CD8-positive, alpha-beta memory T cell (primary cell): ENCODE results near the gene CEP170. TPM values are rescaled to one million over a fixed set of nuclear protein-coding genes. Genes with fewer than 3 reads are reported as not detected.

ENCODE experiments used
- CTCF ChIA-PET: fragments of 350-600 bp; sonication (Branson Sonifier 250); formaldehyde crosslinking; loops from one replicate; lab custom pipeline; 2021; ENCODE audit warnings: antibody characterized with exemption; lab: Charles Lee
- POLR2A ChIA-PET: fragments of 350-600 bp; sonication (Branson Sonifier 250); formaldehyde crosslinking; loops from one replicate; lab custom pipeline; 2021; ENCODE audit warnings: antibody characterized with exemption; lab: Charles Lee
- DNase-seq, 5 donors: peaks; one replicate each; pipeline versions ENCODE4 v3.0.0 to v3.0.0-alpha.2; 2020 to 2022; ENCODE audit warnings: mixed read lengths in 1 of 5
- H3K27ac ChIP-seq: one replicate; pipeline ENCODE4 v1.7.0; 2013; ENCODE audit warnings: low read depth, mild to moderate bottlenecking, low read length, moderate library complexity
- H3K27me3 ChIP-seq: 2 replicates; pipeline ENCODE4 v1.7.0; 2013; ENCODE audit warnings: low read length, mild to moderate bottlenecking; ENCODE audit not compliant: insufficient read depth, poor library complexity, severe bottlenecking
- H3K36me3 ChIP-seq: 2 replicates; pipeline ENCODE4 v1.7.0; 2013; ENCODE audit warnings: mild to moderate bottlenecking, low read length, moderate library complexity; ENCODE audit not compliant: insufficient read depth
- H3K4me1 ChIP-seq: 2 replicates; pipeline ENCODE4 v1.7.0; 2013; ENCODE audit warnings: mild to moderate bottlenecking, low read length, moderate library complexity; ENCODE audit not compliant: insufficient read depth
- H3K4me3 ChIP-seq: 2 replicates; pipeline ENCODE4 v1.7.0; 2013; ENCODE audit warnings: mild to moderate bottlenecking, low read length
- H3K9me3 ChIP-seq: 2 replicates; pipeline ENCODE4 v1.7.0; 2013; ENCODE audit warnings: mild to moderate bottlenecking, low read length
- H3K27ac Mint-ChIP-seq, 8 donors: one replicate each; pipeline ENCODE4 v1.8.0; 2020 to 2021; ENCODE audit warnings: mixed read lengths in 8 of 8, mild to moderate bottlenecking in 6 of 8, inconsistent platforms in 3 of 8, moderate library complexity in 3 of 8
- H3K27me3 Mint-ChIP-seq, 2 donors: one replicate each; pipeline ENCODE4 v1.8.0; 2020 to 2021; ENCODE audit warnings: mixed read lengths in 2 of 2, mild to moderate bottlenecking in 1 of 2, moderate library complexity in 1 of 2
- H3K36me3 Mint-ChIP-seq, 3 donors: one replicate each; pipeline ENCODE4 v1.8.0; 2020 to 2021; ENCODE audit warnings: mixed read lengths in 3 of 3, inconsistent platforms in 1 of 3, mild to moderate bottlenecking in 1 of 3
- H3K4me1 Mint-ChIP-seq, 3 donors: one replicate each; pipeline ENCODE4 v1.8.0; 2020 to 2021; ENCODE audit warnings: mixed read lengths in 3 of 3, inconsistent platforms in 1 of 3, mild to moderate bottlenecking in 1 of 3
- H3K4me3 Mint-ChIP-seq, 7 donors: one replicate each; pipeline ENCODE4 v1.8.0; 2020 to 2021; ENCODE audit warnings: mixed read lengths in 7 of 7, mild to moderate bottlenecking in 6 of 7, moderate library complexity in 4 of 7, inconsistent platforms in 2 of 7
- H3K9me3 Mint-ChIP-seq, 5 donors: one replicate each; pipeline ENCODE4 v1.8.0; 2020 to 2022; ENCODE audit warnings: mixed read lengths in 5 of 5, mild to moderate bottlenecking in 3 of 5, moderate library complexity in 2 of 5, inconsistent platforms in 1 of 5
- polyA plus RNA-seq: library from polyadenylated mRNA; unstranded; fragments of 300-500 nt; fragmentation: Illumina TruSeq; gene quantifications from one replicate; pipeline ENCODE4 v1.2.3, GENCODE V29; 2021
- total RNA-seq, 2 experiments: library from RNA; stranded (reverse); gene quantifications; one replicate each; pipeline ENCODE4 v1.2.3, GENCODE V29; 2021

Gene CEP170
- total and polyA plus RNA-seq, 3 experiments from 2014 or later = 7.4 to 36.5 (median 29.9) TPM

- POLR2A ChIA-PET = no interaction called here
- Mint-ChIP-seq H3K27me3 (no peaks in the 10 kb centered on the region), H3K4me1 (peaks cover 6 to 38% (median 29%) of the 10 kb centered on the region in 3 donors), H3K27ac (no peak overlapping the region), H3K36me3 (peaks cover 0 to 24% (median 6%) of the 10 kb centered on the region in 3 donors), H3K4me3 (no peak overlapping the region), H3K9me3 (no peaks in the 10 kb centered on the region)
- Histone ChIP-seq H3K27ac (peak overlapping the region; percentile 63), H3K27me3 (no peaks in the 10 kb centered on the region), H3K36me3 (no peaks in the 10 kb centered on the region), H3K4me3 (no peak overlapping the region), H3K9me3 (no peaks in the 10 kb centered on the region), H3K4me1 (no peaks in the 10 kb centered on the region)
- DNase-seq = no peak
- CTCF ChIA-PET = no interaction called here
Observed at GRCh38 chr1:243267471-243267880, 12.4 kb upstream of the CEP170 start.

- no peaks in the 10 kb centered on the region for H3K4me1 ChIP-seq
- CTCF ChIA-PET = no interaction called here
- H3K36me3 ChIP-seq = no peaks in the 10 kb centered on the region
- H3K4me1 Mint-ChIP-seq = peaks cover 8 to 38% (median 31%) of the 10 kb centered on the region in 3 donors
- POLR2A ChIA-PET = no interaction called here
- no peak for DNase-seq
- H3K27me3 Mint-ChIP-seq = no peaks in the 10 kb centered on the region
- no peak overlapping the region for H3K27ac Mint-ChIP-seq
- no peak overlapping the region for H3K27ac ChIP-seq
- H3K4me3 ChIP-seq = no peak overlapping the region
- H3K36me3 Mint-ChIP-seq = peaks cover 0 to 21% (median 6%) of the 10 kb centered on the region in 3 donors
- no peak overlapping the region for H3K4me3 Mint-ChIP-seq
- no peaks in the 10 kb centered on the region for H3K27me3 ChIP-seq
- no peaks in the 10 kb centered on the region for H3K9me3 ChIP-seq
- no peaks in the 10 kb centered on the region for H3K9me3 Mint-ChIP-seq
Observed at GRCh38 chr1:243266231-243266630, 11.2 kb upstream of the CEP170 start.

- Histone ChIP-seq H3K4me1 (no peaks in the 10 kb centered on the region), H3K36me3 (no peaks in the 10 kb centered on the region), H3K4me3 (no peak overlapping the region), H3K27ac (no peak overlapping the region), H3K27me3 (no peaks in the 10 kb centered on the region), H3K9me3 (no peaks in the 10 kb centered on the region)
- H3K4me1 Mint-ChIP-seq = peaks cover 10 to 37% (median 36%) of the 10 kb centered on the region in 3 donors
- no peaks in the 10 kb centered on the region for H3K9me3 Mint-ChIP-seq
- no peak for DNase-seq
- POLR2A ChIA-PET = no interaction called here
- no peak overlapping the region for H3K4me3 Mint-ChIP-seq
- H3K27me3 Mint-ChIP-seq = no peaks in the 10 kb centered on the region
- no peak overlapping the region for H3K27ac Mint-ChIP-seq
- CTCF ChIA-PET = no interaction called here
- peaks cover 0 to 16% (median 5%) of the 10 kb centered on the region in 3 donors for H3K36me3 Mint-ChIP-seq
Observed at GRCh38 chr1:243264717-243265116, 9.6 kb upstream of the CEP170 start.

- H3K27ac Mint-ChIP-seq = no peak overlapping the region
- Histone ChIP-seq H3K27ac (no peak overlapping the region), H3K9me3 (no peaks in the 10 kb centered on the region), H3K4me3 (no peak overlapping the region), H3K27me3 (no peaks in the 10 kb centered on the region), H3K4me1 (peaks cover 10% of the 10 kb centered on the region), H3K36me3 (no peaks in the 10 kb centered on the region)
- H3K9me3 Mint-ChIP-seq = no peaks in the 10 kb centered on the region
- peaks cover 0 to 11% (median 2%) of the 10 kb centered on the region in 3 donors for H3K36me3 Mint-ChIP-seq
- DNase-seq = no peak
- ChIA-PET CTCF (no interaction called here), POLR2A (no interaction called here)
- H3K4me3 Mint-ChIP-seq = peak overlapping the region in 1 of 7 donors; percentile 22
- H3K4me1 Mint-ChIP-seq = peaks cover 6 to 37% (median 32%) of the 10 kb centered on the region in 3 donors
- no peaks in the 10 kb centered on the region for H3K27me3 Mint-ChIP-seq
Observed at GRCh38 chr1:243261390-243261789, 6.3 kb upstream of the CEP170 start.

- Mint-ChIP-seq H3K36me3 (peaks cover 0 to 19% (median 2%) of the 10 kb centered on the region in 3 donors), H3K9me3 (no peaks in the 10 kb centered on the region), H3K27me3 (peaks cover 0 to 3% of the 10 kb centered on the region in 2 donors), H3K4me3 (peak overlapping the region in 1 of 7 donors; percentile 10), H3K27ac (no peak overlapping the region), H3K4me1 (peaks cover 15 to 44% (median 38%) of the 10 kb centered on the region in 3 donors)
- Histone ChIP-seq H3K36me3 (no peaks in the 10 kb centered on the region), H3K4me1 (peaks cover 11% of the 10 kb centered on the region), H3K27me3 (no peaks in the 10 kb centered on the region), H3K27ac (no peak overlapping the region), H3K9me3 (no peaks in the 10 kb centered on the region), H3K4me3 (no peak overlapping the region)
- DNase-seq = no peak
- ChIA-PET POLR2A (no interaction called here), CTCF (no interaction called here)
Observed at GRCh38 chr1:243260221-243260880, 5.3 kb upstream of the CEP170 start.

GRCh38 chr1:243258731-243259130 lies 3.6 kb upstream of the CEP170 start:
- peaks cover 0 to 24% (median 2%) of the 10 kb centered on the region in 3 donors for H3K36me3 Mint-ChIP-seq
- peak overlapping the region in 1 of 7 donors; percentile 53 for H3K4me3 Mint-ChIP-seq
- H3K36me3 ChIP-seq = no peaks in the 10 kb centered on the region
- POLR2A ChIA-PET = no interaction called here
- no peak overlapping the region for H3K4me3 ChIP-seq
- H3K4me1 Mint-ChIP-seq = peaks cover 24 to 44% (median 42%) of the 10 kb centered on the region in 3 donors
- H3K9me3 ChIP-seq = no peaks in the 10 kb centered on the region
- no peaks in the 10 kb centered on the region for H3K27me3 ChIP-seq
- CTCF ChIA-PET = no interaction called here
- no peak for DNase-seq
- no peak overlapping the region for H3K27ac ChIP-seq
- peak overlapping the region in 2 of 8 donors; percentile 38 to 47 for H3K27ac Mint-ChIP-seq
- peaks cover 13% of the 10 kb centered on the region for H3K4me1 ChIP-seq
- no peaks in the 10 kb centered on the region for H3K9me3 Mint-ChIP-seq
- H3K27me3 Mint-ChIP-seq = peaks cover 0 to 12% of the 10 kb centered on the region in 2 donors

- H3K4me1 ChIP-seq = peaks cover 21% of the 10 kb centered on the region
- no peak for DNase-seq
- Mint-ChIP-seq H3K4me3 (peak overlapping the region in 4 of 7 donors; percentile 20 to 100 (median 97)), H3K36me3 (peaks cover 0 to 24% (median 2%) of the 10 kb centered on the region in 3 donors), H3K4me1 (peaks cover 34 to 51% (median 49%) of the 10 kb centered on the region in 3 donors), H3K27me3 (peaks cover 0 to 12% of the 10 kb centered on the region in 2 donors), H3K27ac (peak overlapping the region in 1 of 8 donors; percentile 99), H3K9me3 (no peaks in the 10 kb centered on the region)
- H3K36me3 ChIP-seq = no peaks in the 10 kb centered on the region
- CTCF ChIA-PET = no interaction called here
- H3K9me3 ChIP-seq = no peaks in the 10 kb centered on the region
- H3K27me3 ChIP-seq = no peaks in the 10 kb centered on the region
- no peak overlapping the region for H3K4me3 ChIP-seq
- H3K27ac ChIP-seq = no peak overlapping the region
- POLR2A ChIA-PET = no interaction called here
Observed at GRCh38 chr1:243257189-243257588, 2.1 kb upstream of the CEP170 start.

- POLR2A ChIA-PET = no interaction called here
- no peaks in the 10 kb centered on the region for H3K36me3 ChIP-seq
- H3K27me3 ChIP-seq = no peaks in the 10 kb centered on the region
- peak overlapping the region; percentile 94 for H3K27ac ChIP-seq
- peak overlapping the region; percentile 95 to 100 (median 98) for H3K4me3 Mint-ChIP-seq
- no peak for DNase-seq
- H3K9me3 Mint-ChIP-seq = no peaks in the 10 kb centered on the region
- peaks cover 0 to 24% (median 2%) of the 10 kb centered on the region in 3 donors for H3K36me3 Mint-ChIP-seq
- CTCF ChIA-PET = interaction anchor here (1.5 kb wide), 1 partner anchor 16 kb away, joined by 5 read pairs; no protein-coding TSS in a partner anchor
- H3K9me3 ChIP-seq = no peaks in the 10 kb centered on the region
- peak overlapping the region; percentile 99 to 100 (median 100) for H3K27ac Mint-ChIP-seq
- H3K27me3 Mint-ChIP-seq = peaks cover 0 to 12% of the 10 kb centered on the region in 2 donors
- H3K4me1 ChIP-seq = peaks cover 24% of the 10 kb centered on the region
- peaks cover 36 to 57% (median 55%) of the 10 kb centered on the region in 3 donors for H3K4me1 Mint-ChIP-seq
- H3K4me3 ChIP-seq = peak overlapping the region; percentile 75
Observed at GRCh38 chr1:243256590-243256989, 1.5 kb upstream of the CEP170 start.
